ENCODE results near the gene TSPAN31.

TSPAN31 gene

DNA sequence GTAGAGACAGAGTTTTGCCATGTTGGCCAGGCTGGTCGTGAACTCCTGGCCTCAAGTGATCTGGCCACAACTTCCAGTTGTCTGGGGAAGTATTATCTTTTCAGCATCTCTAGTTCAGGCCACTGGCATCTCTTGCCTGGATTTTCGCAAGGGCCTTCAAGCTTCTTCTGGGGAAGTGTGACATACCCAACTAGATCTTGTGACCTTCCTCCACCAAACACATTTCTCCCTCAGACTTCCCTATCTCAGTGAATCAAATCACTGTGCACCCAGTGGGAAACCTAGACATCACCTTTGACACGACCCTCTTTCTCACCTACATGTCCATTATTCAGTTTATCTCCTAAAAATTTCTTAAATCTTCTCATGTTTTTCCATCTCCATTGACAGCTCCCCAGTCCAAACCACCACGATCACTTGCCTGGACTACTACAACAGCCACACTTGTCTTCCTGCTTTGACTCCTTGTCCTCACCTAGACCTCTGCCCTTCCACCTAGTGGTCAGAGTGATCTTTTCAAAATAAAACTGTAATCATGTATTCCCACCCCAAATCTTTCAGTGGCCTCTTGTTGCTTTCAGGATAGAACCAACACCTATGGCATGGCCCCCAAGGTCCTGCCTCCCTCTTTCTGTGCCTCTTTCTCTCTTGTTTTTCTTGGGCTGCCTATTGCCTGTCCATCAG is 30.9 kb downstream of the TSPAN31 start:
- Histone ChIP-seq H3K4me1 (peaks cover 25 to 73% (median 38%) of the 10 kb centered on the region in 10 experiments), H3K4me3 (no peak overlapping the region), H3K36me3 (peaks cover 0 to 34% (median 9%) of the 10 kb centered on the region in 11 experiments; a peak in 17 of 22 replicates), H3K27ac (peak overlapping the region in 2 of 11 experiments; percentile 8 to 17; a peak in 1 of 22 replicates), H4K20me1 (peaks cover 0 to 6% (median 0%) of the 10 kb centered on the region in 11 experiments; a peak in 2 of 22 replicates), H3K9ac (no peak overlapping the region), H3K4me2 (peak overlapping the region in 5 of 11 experiments; percentile 13 to 64 (median 47); a peak in 8 of 22 replicates), H3K27me3 (no peaks in the 10 kb centered on the region), H3K9me3 (replicated peaks in 1 of 11) (no peaks in the 10 kb centered on the region)
- no peak for TF ChIP-seq Cebpa-rat (IDR thresholded peaks at IDR 0.05)

DNA sequence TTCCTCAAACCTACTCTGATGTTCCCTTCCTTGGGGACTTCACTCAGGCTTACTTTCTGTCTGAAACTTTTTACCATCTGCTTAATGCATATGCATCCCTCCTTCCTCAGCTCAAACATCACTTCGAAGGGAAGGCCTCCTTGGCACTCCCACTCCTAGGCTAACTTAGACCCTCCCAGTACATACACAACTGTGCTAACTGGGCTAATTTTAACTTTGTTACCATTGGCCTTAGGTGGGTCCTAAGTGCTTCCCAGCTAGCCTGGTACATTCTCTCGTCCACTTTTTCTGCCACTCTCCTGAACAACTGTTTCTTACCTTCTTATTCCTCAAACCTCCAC is 31.4 kb downstream of the TSPAN31 start:
- Histone ChIP-seq H3K27me3 (no peaks in the 10 kb centered on the region), H3K9ac (no peak overlapping the region), H4K20me1 (peaks cover 0 to 2% (median 0%) of the 10 kb centered on the region in 11 experiments; a peak in 1 of 22 replicates), H3K4me3 (no peak overlapping the region), H3K36me3 (peaks cover 0 to 30% (median 7%) of the 10 kb centered on the region in 11 experiments; a peak in 9 of 22 replicates), H3K9me3 (replicated peaks in 1 of 11) (no peaks in the 10 kb centered on the region), H3K4me1 (peaks cover 25 to 73% (median 38%) of the 10 kb centered on the region in 10 experiments), H3K4me2 (peak overlapping the region in 3 of 11 experiments; percentile 47 to 64 (median 58); a peak in 5 of 22 replicates), H3K27ac (peak overlapping the region in 2 of 11 experiments; percentile 8 to 17; a peak in 1 of 22 replicates)
- no peak for TF ChIP-seq Cebpa-rat (IDR thresholded peaks at IDR 0.05)

DNA sequence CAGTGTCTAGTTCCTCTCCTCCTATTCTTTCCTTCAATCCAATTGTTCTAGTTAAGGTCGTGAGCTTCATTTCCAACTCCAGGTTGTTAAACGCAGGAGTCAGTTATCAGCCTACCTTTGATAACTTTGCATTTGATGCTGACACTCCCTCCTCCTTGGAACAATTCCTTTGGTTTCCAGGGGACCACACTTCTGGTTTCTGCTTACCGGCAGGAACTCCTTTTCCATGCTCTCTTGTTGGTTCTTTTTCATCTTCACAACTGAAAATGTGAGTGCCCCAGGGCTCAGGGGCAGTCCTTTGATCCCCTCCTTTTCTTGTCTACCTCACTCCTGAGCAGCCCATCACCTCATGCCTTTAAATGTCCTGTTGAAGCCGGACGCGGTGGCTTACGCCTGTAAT is 32.5 kb downstream of the TSPAN31 start:
- Histone ChIP-seq H3K4me2 (no peak overlapping the region), H3K9ac (no peak overlapping the region), H3K27ac (no peak overlapping the region), H3K4me3 (no peak overlapping the region), H4K20me1 (no peaks in the 10 kb centered on the region), H3K4me1 (peaks cover 34 to 82% (median 46%) of the 10 kb centered on the region in 10 experiments), H3K36me3 (peaks cover 0 to 30% (median 7%) of the 10 kb centered on the region in 11 experiments; a peak in 9 of 22 replicates), H3K9me3 (replicated peaks in 1 of 11) (no peaks in the 10 kb centered on the region), H3K27me3 (no peaks in the 10 kb centered on the region)
- no peak for TF ChIP-seq Cebpa-rat (IDR thresholded peaks at IDR 0.05)

DNA sequence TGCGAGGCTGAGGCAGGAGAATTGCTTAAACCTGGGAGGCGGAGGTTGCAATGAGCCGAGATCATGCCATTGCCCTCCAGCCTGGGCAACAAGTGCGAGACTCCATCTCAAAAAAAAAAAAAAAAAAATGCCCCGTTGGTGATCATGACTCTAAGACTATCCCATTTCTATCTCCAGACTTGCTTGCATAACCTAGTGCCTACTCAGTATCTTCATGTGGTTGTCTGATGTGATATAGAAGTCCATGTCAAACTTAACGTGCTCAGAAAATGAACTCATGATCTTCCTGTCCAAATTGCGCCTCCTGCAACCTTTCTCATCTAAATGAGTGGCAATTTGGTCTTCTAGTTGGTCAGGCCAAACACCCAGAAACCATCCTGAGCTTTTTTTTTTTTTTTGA is 33.1 kb downstream of the TSPAN31 start:
- no peak for TF ChIP-seq Cebpa-rat (IDR thresholded peaks at IDR 0.05)

DNA sequence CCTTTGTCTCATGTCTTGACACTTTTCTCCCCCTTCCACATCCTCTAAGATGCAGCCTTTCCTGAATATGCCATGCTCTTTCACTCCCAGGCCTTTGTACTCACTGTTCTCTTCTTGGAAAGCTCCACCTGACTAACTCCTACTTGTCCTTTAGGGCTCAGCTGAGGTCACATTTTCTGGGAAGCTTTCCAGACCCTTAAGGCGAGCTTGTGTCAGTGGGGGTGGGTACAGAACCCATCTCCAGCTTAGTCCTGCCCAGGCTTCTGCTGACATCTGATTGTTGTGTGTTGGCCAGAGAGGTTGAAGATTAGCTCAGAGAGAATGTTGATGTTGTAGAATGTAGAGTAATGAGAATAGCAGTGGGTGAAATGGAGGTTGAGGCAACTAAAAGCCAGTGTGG is 34.9 kb downstream of the TSPAN31 start:
- H3K27me3 ChIP-seq = no peaks in the 10 kb centered on the region
- no peak overlapping the region for H3K9ac ChIP-seq
- H3K4me3 ChIP-seq = no peak overlapping the region
- peaks cover 0 to 7% (median 0%) of the 10 kb centered on the region in 11 experiments; a peak in 3 of 22 replicates for H4K20me1 ChIP-seq
- peaks cover 33 to 74% (median 43%) of the 10 kb centered on the region in 10 experiments for H3K4me1 ChIP-seq
- peak overlapping the region in 7 of 11 experiments; percentile 67 to 96 (median 84); a peak in 11 of 22 replicates for H3K4me2 ChIP-seq
- H3K27ac ChIP-seq = peak overlapping the region in 5 of 11 experiments; percentile 79 to 87 (median 83); a peak in 6 of 22 replicates
- peaks cover 0 to 38% (median 16%) of the 10 kb centered on the region in 11 experiments; a peak in 17 of 22 replicates for H3K36me3 ChIP-seq
- no peak for TF ChIP-seq Cebpa-rat (IDR thresholded peaks at IDR 0.05)
- H3K9me3 ChIP-seq (replicated peaks in 1 of 11) = no peaks in the 10 kb centered on the region

More for the DNA sequence above, 33.1 kb downstream of the TSPAN31 start:
- Histone ChIP-seq H3K4me2 (no peak overlapping the region), H4K20me1 (no peaks in the 10 kb centered on the region; a peak in 2 of 22 replicates), H3K27ac (no peak overlapping the region), H3K27me3 (no peaks in the 10 kb centered on the region), H3K4me1 (peaks cover 30 to 78% (median 42%) of the 10 kb centered on the region in 10 experiments), H3K36me3 (peaks cover 0 to 30% (median 7%) of the 10 kb centered on the region in 11 experiments; a peak in 9 of 22 replicates), H3K9ac (no peak overlapping the region), H3K4me3 (no peak overlapping the region), H3K9me3 (replicated peaks in 1 of 11) (no peaks in the 10 kb centered on the region)

DNA sequence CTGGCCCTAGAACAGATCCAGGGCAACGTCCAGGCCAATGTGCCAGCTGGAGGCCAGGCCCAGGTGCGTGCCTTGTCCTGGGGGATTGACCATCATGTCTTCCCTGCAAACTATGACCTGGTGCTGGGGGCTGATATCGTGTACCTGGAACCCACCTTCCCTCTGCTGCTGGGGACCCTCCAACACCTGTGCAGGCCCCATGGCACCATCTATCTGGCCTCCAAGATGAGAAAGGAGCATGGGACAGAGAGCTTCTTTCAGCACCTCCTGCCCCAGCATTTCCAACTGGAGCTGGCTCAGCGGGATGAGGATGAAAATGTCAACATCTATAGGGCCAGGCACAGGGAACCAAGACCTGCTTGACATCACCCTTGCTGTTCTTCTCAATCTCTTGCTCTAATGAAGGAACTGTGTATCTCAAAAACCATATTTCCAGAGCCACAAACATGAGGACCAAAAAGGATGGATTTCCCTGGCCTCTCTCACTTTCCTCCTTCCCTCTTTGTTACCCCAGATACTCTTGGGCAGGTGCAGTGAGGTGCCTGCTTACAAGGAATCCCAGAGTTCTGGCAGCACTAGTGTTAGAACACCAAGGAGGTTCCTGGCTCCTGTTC is 35.6 kb downstream of the TSPAN31 start:
- Histone ChIP-seq H3K9me3 (replicated peaks in 1 of 11) (no peaks in the 10 kb centered on the region), H4K20me1 (peaks cover 0 to 7% (median 0%) of the 10 kb centered on the region in 11 experiments; a peak in 3 of 22 replicates), H3K9ac (peak overlapping the region in 8 of 11 experiments; percentile 35 to 92 (median 54); a peak in 12 of 22 replicates), H3K27ac (peak overlapping the region; percentile 30 to 87 (median 75); a peak in 20 of 22 replicates), H3K4me2 (peak overlapping the region; percentile 67 to 96 (median 84)), H3K36me3 (peaks cover 5 to 39% (median 22%) of the 10 kb centered on the region in 11 experiments), H3K27me3 (no peaks in the 10 kb centered on the region), H3K4me1 (peaks cover 33 to 67% (median 41%) of the 10 kb centered on the region in 10 experiments), H3K4me3 (peak overlapping the region in 3 of 10 experiments; percentile 13 to 89 (median 44); a peak in 3 of 20 replicates)
- no peak for TF ChIP-seq Cebpa-rat (IDR thresholded peaks at IDR 0.05)

DNA sequence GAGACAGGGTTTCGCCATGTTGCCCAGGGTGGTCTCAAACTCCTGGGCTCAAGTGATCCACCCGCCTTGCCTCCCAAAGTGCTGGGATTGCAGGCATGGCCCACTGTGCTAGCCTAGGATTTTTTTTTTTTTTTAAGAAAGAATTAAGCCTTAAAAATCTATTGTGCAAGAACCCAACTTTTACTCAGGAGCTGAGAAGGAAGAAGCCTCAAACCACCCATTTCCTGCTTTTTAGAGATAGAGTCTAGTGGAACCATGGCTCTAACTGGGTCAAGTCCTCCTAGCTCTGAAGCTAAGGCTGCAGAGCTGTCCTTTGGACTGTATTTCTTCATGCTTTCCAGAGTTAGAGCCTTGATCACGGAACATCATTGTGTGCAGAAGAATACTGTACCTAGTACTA is 36.4 kb downstream of the TSPAN31 start:
- peak in 9 of 11 experiments; percentile 19 to 75 (median 61); a peak in 14 of 22 replicates for TF ChIP-seq Cebpa-rat (IDR thresholded peaks at IDR 0.05)
- Histone ChIP-seq H3K27me3 (no peaks in the 10 kb centered on the region), H3K9ac (peak overlapping the region in 10 of 11 experiments; percentile 10 to 92 (median 46); a peak in 16 of 22 replicates), H3K4me2 (peak overlapping the region; percentile 67 to 96 (median 84)), H3K9me3 (replicated peaks in 1 of 11) (no peaks in the 10 kb centered on the region), H4K20me1 (peaks cover 0 to 7% (median 0%) of the 10 kb centered on the region in 11 experiments; a peak in 3 of 22 replicates), H3K27ac (peak overlapping the region; percentile 30 to 87 (median 75); a peak in 20 of 22 replicates), H3K4me3 (peak overlapping the region in 9 of 10 experiments; percentile 7 to 98 (median 89); a peak in 14 of 20 replicates), H3K36me3 (peaks cover 13 to 48% (median 31%) of the 10 kb centered on the region in 11 experiments), H3K4me1 (peaks cover 33 to 58% (median 38%) of the 10 kb centered on the region in 10 experiments)

DNA sequence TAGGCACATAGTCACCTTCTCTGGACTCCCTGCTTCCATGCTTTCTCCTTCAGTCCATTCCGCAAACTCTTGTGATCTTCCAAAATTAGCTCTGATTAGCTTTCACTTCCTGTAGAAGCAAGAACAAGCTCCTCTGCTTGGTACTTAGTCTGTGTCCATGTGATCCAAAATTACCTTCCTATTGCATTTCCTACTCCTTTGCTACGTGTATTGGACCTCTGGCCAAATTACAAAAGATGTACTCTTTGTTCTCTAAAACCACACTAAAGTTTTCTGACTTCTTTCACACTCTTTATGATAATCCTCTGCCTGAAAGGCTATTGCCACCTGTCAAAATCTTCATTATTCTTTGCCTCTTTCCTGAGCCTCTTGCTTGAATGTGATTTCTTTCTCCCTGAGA is 37.0 kb downstream of the TSPAN31 start:
- peak overlapping the region in 9 of 10 experiments; percentile 7 to 98 (median 89); a peak in 14 of 20 replicates for H3K4me3 ChIP-seq
- TF ChIP-seq Cebpa-rat (IDR thresholded peaks at IDR 0.05) = no peak
- H4K20me1 ChIP-seq = peaks cover 0 to 12% (median 0%) of the 10 kb centered on the region in 11 experiments; a peak in 4 of 22 replicates
- peak overlapping the region in 9 of 11 experiments; percentile 10 to 92 (median 52); a peak in 15 of 22 replicates for H3K9ac ChIP-seq
- H3K27me3 ChIP-seq = no peaks in the 10 kb centered on the region
- peaks cover 33 to 57% (median 38%) of the 10 kb centered on the region in 10 experiments for H3K4me1 ChIP-seq
- peak overlapping the region; percentile 30 to 87 (median 75); a peak in 20 of 22 replicates for H3K27ac ChIP-seq
- H3K36me3 ChIP-seq = peaks cover 19 to 53% (median 37%) of the 10 kb centered on the region in 11 experiments
- H3K9me3 ChIP-seq (replicated peaks in 1 of 11) = no peaks in the 10 kb centered on the region
- peak overlapping the region; percentile 67 to 96 (median 84) for H3K4me2 ChIP-seq

All from BLaER1 treated with 17β-estradiol and CSF1 and Interleukin-3, amounts not matched to agents 10 nM and 100 nM (cell line).